ENCODE data around the gene MAG. TPM values are rescaled to one million over a fixed set of nuclear protein-coding genes. Genes with fewer than 3 reads are reported as not detected.

The MAG gene
- total RNA-seq, 1 experiment from 2014 or later, result not detected

- Mint-ChIP-seq H3K4me1 (no peaks in the 10 kb centered on the region), H3K27ac (no peak overlapping the region), H3K4me3 (no peak overlapping the region), H3K9me3 (peaks cover 4 to 11% of the 10 kb centered on the region in 2 experiments; a peak in 3 of 5 replicates), H3K36me3 (ENCODE audit: insufficient read depth in 1 of 3, low read depth in 3 of 3) (peaks cover 2 to 4% (median 4%) of the 10 kb centered on the region in 3 experiments; a peak in 1 of 7 replicates), H3K27me3 (ENCODE audit: low read depth) (peaks cover 3% of the 10 kb centered on the region)
- H3K79me1 ChIP-seq (ENCODE audit: insufficient read depth, low read depth, low read length, poor library complexity, severe bottlenecking), result no peaks in the 10 kb centered on the region
- no peak overlapping the region for H4K5ac ChIP-seq (ENCODE audit: insufficient read length, low read depth, low read length)
- H3K18ac ChIP-seq (ENCODE audit: insufficient read length, low read depth, low read length), result no peak overlapping the region
- H2AFZ ChIP-seq (ENCODE audit: low read length), result no peak overlapping the region
- no peak overlapping the region for H3K56ac ChIP-seq (ENCODE audit: insufficient read length, low read depth, low read length)
- no peak overlapping the region for H3T11ph ChIP-seq (ENCODE audit: low read length)
- DNase-seq, result no peak
- H3K27ac ChIP-seq (ENCODE audit: insufficient read length, low read depth, low read length), result no peak overlapping the region
- H3K9me3 ChIP-seq (ENCODE audit: control insufficient read depth, low read depth, low read length), result no peaks in the 10 kb centered on the region
- H3K23me2 ChIP-seq (ENCODE audit: insufficient read length, low read depth, low read length, poor library complexity, severe bottlenecking), result no peaks in the 10 kb centered on the region
- no peak overlapping the region for H2BK20ac ChIP-seq (ENCODE audit: low read depth, low read length, poor library complexity, severe bottlenecking)
- WGBS (ENCODE audit: extremely low coverage, insufficient read length, low lambda C conversion rate), result no CpG with 5 or more reads among the region's 12 CpGs
- H3K27me3 ChIP-seq (ENCODE audit: insufficient read depth, low read length), result no peaks in the 10 kb centered on the region
- H4K8ac ChIP-seq (replicated peaks; ENCODE audit: insufficient read length, low read depth, low read length), result no peak overlapping the region
- no peak overlapping the region for H3K4ac ChIP-seq (ENCODE audit: low read depth, low read length)
- H2BK12ac ChIP-seq (ENCODE audit: insufficient read length, low read depth, low read length), result no peak overlapping the region
- no peak overlapping the region for H2BK120ac ChIP-seq (ENCODE audit: low read depth, low read length, poor library complexity, severe bottlenecking)
- no peak overlapping the region for H2BK5ac ChIP-seq (ENCODE audit: insufficient read length, low read length)
- H3K23ac ChIP-seq (ENCODE audit: insufficient read length, low read depth, low read length), result no peak overlapping the region
- H3K4me1 ChIP-seq (ENCODE audit: insufficient read depth, low read length), result no peaks in the 10 kb centered on the region
- H3K79me2 ChIP-seq (ENCODE audit: insufficient read depth, low read length), result no peaks in the 10 kb centered on the region
- H3K4me2 ChIP-seq (ENCODE audit: insufficient read depth, insufficient read length, low read length), result no peak overlapping the region
- no peak overlapping the region for H2AK5ac ChIP-seq (ENCODE audit: insufficient read length, low read length)
- TF ChIP-seq, protein P1, sequence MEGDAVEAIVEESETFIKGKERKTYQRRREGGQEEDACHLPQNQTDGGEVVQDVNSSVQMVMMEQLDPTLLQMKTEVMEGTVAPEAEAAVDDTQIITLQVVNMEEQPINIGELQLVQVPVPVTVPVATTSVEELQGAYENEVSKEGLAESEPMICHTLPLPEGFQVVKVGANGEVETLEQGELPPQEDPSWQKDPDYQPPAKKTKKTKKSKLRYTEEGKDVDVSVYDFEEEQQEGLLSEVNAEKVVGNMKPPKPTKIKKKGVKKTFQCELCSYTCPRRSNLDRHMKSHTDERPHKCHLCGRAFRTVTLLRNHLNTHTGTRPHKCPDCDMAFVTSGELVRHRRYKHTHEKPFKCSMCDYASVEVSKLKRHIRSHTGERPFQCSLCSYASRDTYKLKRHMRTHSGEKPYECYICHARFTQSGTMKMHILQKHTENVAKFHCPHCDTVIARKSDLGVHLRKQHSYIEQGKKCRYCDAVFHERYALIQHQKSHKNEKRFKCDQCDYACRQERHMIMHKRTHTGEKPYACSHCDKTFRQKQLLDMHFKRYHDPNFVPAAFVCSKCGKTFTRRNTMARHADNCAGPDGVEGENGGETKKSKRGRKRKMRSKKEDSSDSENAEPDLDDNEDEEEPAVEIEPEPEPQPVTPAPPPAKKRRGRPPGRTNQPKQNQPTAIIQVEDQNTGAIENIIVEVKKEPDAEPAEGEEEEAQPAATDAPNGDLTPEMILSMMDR (conservative IDR thresholded peaks at IDR 0.05), result no peak
- H3K9ac ChIP-seq (ENCODE audit: extremely low read depth, insufficient read length, low read length), result no peak overlapping the region
- no peaks in the 10 kb centered on the region for H4K20me1 ChIP-seq (ENCODE audit: control insufficient read depth, insufficient read depth, insufficient read length)
- no peak overlapping the region for H3K14ac ChIP-seq (ENCODE audit: insufficient read depth, low read length)
- H4K91ac ChIP-seq (ENCODE audit: insufficient read length, low read depth, low read length), result no peak overlapping the region
- H2BK15ac ChIP-seq (ENCODE audit: low read depth, low read length), result no peak overlapping the region
These were observed 28.2 kb downstream of the MAG start for GRCh38 chr19:35320065-35320713.

Data from H9 (cell line).